ENCODE measurements around the gene KIAA0513.

- TF ChIP-seq CTCF (IDR thresholded peaks at IDR 0.05) (no peak), REST (IDR thresholded peaks at IDR 0.05; ENCODE audit: insufficient read depth in 1 of 2, low read depth in 2 of 2, low read length in 1 of 2) (no peak)
Observed at GRCh38 chr16:85051067-85051581, 23.5 kb downstream of the KIAA0513 start.
